B cell (primary cell): ENCODE results near the gene TRAP1. TPM values are rescaled to one million over a fixed set of nuclear protein-coding genes. Genes with fewer than 3 reads are reported as not detected.

Experiments
- ATAC-seq: fragments of 200-7000 bp; cut with Tn5 transposase; one replicate; pipeline ENCODE4 v1.10.0; 2021; ENCODE audit warnings: low read depth, mild to moderate bottlenecking, moderate number of reproducible peaks, moderate library complexity
- CTCF ChIA-PET: fragments of 350-600 bp; sonication (Branson Sonifier 250); formaldehyde crosslinking; loops from one replicate; lab custom pipeline; 2021; ENCODE audit warnings: antibody characterized with exemption, inconsistent platforms; lab: Charles Lee
- POLR2A ChIA-PET: fragments of 350-600 bp; sonication (Branson Sonifier 250); formaldehyde crosslinking; loops from one replicate; lab custom pipeline; 2021; ENCODE audit warnings: antibody characterized with exemption; lab: Charles Lee
- DNase-seq: peaks from one replicate; pipeline ENCODE4 v3.0.0; 2013
- H2AFZ ChIP-seq: 2 replicates; pipeline ENCODE4 v1.6.1; 2012; ENCODE audit warnings: mild to moderate bottlenecking, low read depth, low read length; ENCODE audit not compliant: insufficient read depth, poor library complexity, severe bottlenecking
- H3K27ac ChIP-seq, 2 donors: 1 replicate in 1 of 2; 2 replicates in 1 of 2; pipeline ENCODE4 v1.5.1; 2012 to 2013; ENCODE audit warnings: low read length in 2 of 2, mild to moderate bottlenecking in 2 of 2, moderate library complexity in 1 of 2
- H3K27me3 ChIP-seq, 4 experiments: fragments of 200-600 bp in 1 of 4; sonication (generic) in 1 of 4; replicated peaks in 1 of 4; 1 replicate in 2 of 4; 2 replicates in 2 of 4; pipeline versions ENCODE4 v1.6.1 to v1.7.0; 2013 to 2016; ENCODE audit warnings: low read length in 3 of 4, mild to moderate bottlenecking in 2 of 4, mixed read lengths in 1 of 4, moderate library complexity in 1 of 4; ENCODE audit not compliant: insufficient read depth in 4 of 4, control insufficient read depth in 3 of 4; ENCODE audit errors: control extremely low read depth in 1 of 4
- H3K36me3 ChIP-seq, 2 experiments: replicated peaks in 1 of 2; 1 replicate in 1 of 2; 2 replicates in 1 of 2; pipeline versions ENCODE4 v1.6.1 to v1.7.1; 2013; ENCODE audit warnings: low read length in 1 of 2; ENCODE audit not compliant: insufficient read depth in 2 of 2, control insufficient read depth in 1 of 2; ENCODE audit errors: control extremely low read depth in 1 of 2, extremely low read depth in 1 of 2
- H3K4me1 ChIP-seq, 2 donors: fragments of 200-600 bp in 1 of 2; sonication (generic) in 1 of 2; 1 replicate in 1 of 2; 2 replicates in 1 of 2; pipeline versions ENCODE4 v1.5.1 to v1.6.1; 2013 to 2017; ENCODE audit warnings: low read length in 2 of 2; ENCODE audit not compliant: control insufficient read depth in 2 of 2, insufficient read depth in 2 of 2
- H3K4me2 ChIP-seq: replicated peaks from 2 replicates; pipeline ENCODE3; 2012; ENCODE audit warnings: mild to moderate bottlenecking, low read depth, low read length; ENCODE audit not compliant: poor library complexity, severe bottlenecking
- H3K4me3 ChIP-seq, 5 experiments: fragments of 200-600 bp in 1 of 5; sonication (generic) in 1 of 5; 1 replicate in 3 of 5; 2 replicates in 2 of 5; pipeline versions ENCODE4 v1.5.1 to v1.7.0; 2011 to 2016; ENCODE audit warnings: low read length in 4 of 5, mild to moderate bottlenecking in 4 of 5, low read depth in 2 of 5, control low read depth in 1 of 5, moderate library complexity in 1 of 5; ENCODE audit not compliant: insufficient read depth in 1 of 5; ENCODE audit errors: control extremely low read depth in 1 of 5, extremely low read depth in 1 of 5
- H3K79me2 ChIP-seq: fragments of 200-600 bp; sonication (generic); one replicate; pipeline ENCODE4 v1.6.0; 2016; ENCODE audit warnings: low read length; ENCODE audit not compliant: control insufficient read depth, insufficient read depth
- H3K9ac ChIP-seq: fragments of 200-600 bp; sonication (generic); 2 replicates; pipeline ENCODE4 v1.6.1; 2017; ENCODE audit warnings: mild to moderate bottlenecking, low read length, moderate library complexity
- H3K9me3 ChIP-seq, 3 donors: one replicate each; pipeline versions ENCODE4 v1.6.1 to v1.7.1; 2013; ENCODE audit warnings: low read length in 2 of 3; ENCODE audit not compliant: control insufficient read depth in 2 of 3, insufficient read depth in 1 of 3; ENCODE audit errors: control extremely low read depth in 1 of 3
- H4K20me1 ChIP-seq: 2 replicates; pipeline ENCODE4 v1.6.0; 2012; ENCODE audit warnings: mild to moderate bottlenecking, low read length; ENCODE audit not compliant: insufficient read depth, control insufficient read depth, poor library complexity, severe bottlenecking
- H3K27ac Mint-ChIP-seq: one replicate; pipeline ENCODE4 v1.8.0; 2021; ENCODE audit warnings: mixed read lengths
- H3K27me3 Mint-ChIP-seq: one replicate; pipeline ENCODE4 v1.8.0; 2021; ENCODE audit warnings: mixed read lengths
- H3K4me1 Mint-ChIP-seq: one replicate; pipeline ENCODE4 v1.8.0; 2021; ENCODE audit warnings: mixed read lengths
- H3K4me3 Mint-ChIP-seq: one replicate; pipeline ENCODE4 v1.8.0; 2021; ENCODE audit warnings: mixed read lengths
- H3K9me3 Mint-ChIP-seq: one replicate; pipeline ENCODE4 v1.8.0; 2022; ENCODE audit warnings: mixed read lengths; ENCODE audit not compliant: insufficient read depth
- EZH2 ChIP-seq: IDR thresholded peaks from 2 replicates; pipeline ENCODE4 v1.6.1; 2012; ENCODE audit warnings: borderline replicate concordance, low read depth, mild to moderate bottlenecking, moderate library complexity, low read length; ENCODE audit not compliant: insufficient read depth, poor library complexity, severe bottlenecking
- WGBS: methylation state at CpG from one replicate; pipeline ENCODE4 v1.1.5; 2013; ENCODE audit warnings: missing lambda C conversion rate; ENCODE audit not compliant: insufficient coverage; 5-methylcytosine and 5-hydroxymethylcytosine counted together
- intact Hi-C: fragments of 100-400 bp; cut with micrococcal nuclease; formaldehyde crosslinking; loops from one replicate; pipeline ENCODE4 v1.10.0; 2022
- polyA plus RNA-seq: library from polyadenylated mRNA; depleted of rRNA; stranded (reverse); fragments of >200 nt; gene quantifications from 2 replicates; pipeline ENCODE4 v1.2.3, GENCODE V29; 2012
- total RNA-seq, 2 donors: library from RNA; stranded (reverse); fragments of 120-200 nt in 1 of 2; gene quantifications; 1 replicate in 1 of 2; 2 replicates in 1 of 2; pipeline versions ENCODE4 v1.2.3 to v1.2.4, GENCODE V29; 2013 to 2022
- TF ChIP-seq, protein P1 (sequence below): fragments of 200-600 bp; IDR thresholded peaks from one replicate; pipeline ENCODE4 v1.8.0; 2022; ENCODE audit warnings: antibody characterized with exemption, mild to moderate bottlenecking

Gene TRAP1
- total and polyA plus RNA-seq, 2 donors (not counting 1 experiment from before 2014, with no cell fraction given): 51.1 to 88.4 TPM

DNA sequence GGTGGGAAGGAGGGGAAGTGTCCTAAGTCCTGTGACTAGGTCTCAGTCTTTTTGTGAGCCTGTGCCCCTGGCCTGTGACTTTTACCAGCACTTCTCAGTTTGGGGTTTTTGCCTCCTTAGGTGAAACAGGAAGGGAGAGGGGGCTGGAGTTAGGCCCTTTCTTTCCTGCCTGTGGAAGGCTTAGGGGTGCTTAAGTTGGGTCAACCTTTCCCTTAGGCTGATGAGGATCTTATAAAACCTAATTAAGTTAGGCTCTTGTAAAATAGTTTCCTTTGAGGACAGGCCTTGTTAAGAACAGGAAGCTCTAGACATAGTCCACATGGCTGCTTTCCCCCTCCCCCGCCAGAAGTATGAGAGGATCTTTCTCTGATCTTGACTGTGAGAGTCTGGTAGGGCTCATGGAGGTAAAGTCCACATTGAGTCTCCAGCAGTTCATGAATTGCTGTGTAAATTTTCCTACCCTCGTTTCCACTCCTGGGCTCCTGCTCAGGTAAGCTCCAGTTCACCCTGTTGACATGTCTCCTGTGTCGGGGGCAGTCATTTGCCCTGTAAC is 79.9 kb downstream of the TRAP1 start:
- WGBS: no CpG with 5 or more reads among the region's 3 CpGs
- H3K27ac Mint-ChIP-seq: peak overlapping the region; percentile 86
- peak overlapping the region; percentile 67 to 74 for H3K27ac ChIP-seq
- no peak for TF ChIP-seq EZH2
- TF ChIP-seq, protein P1, sequence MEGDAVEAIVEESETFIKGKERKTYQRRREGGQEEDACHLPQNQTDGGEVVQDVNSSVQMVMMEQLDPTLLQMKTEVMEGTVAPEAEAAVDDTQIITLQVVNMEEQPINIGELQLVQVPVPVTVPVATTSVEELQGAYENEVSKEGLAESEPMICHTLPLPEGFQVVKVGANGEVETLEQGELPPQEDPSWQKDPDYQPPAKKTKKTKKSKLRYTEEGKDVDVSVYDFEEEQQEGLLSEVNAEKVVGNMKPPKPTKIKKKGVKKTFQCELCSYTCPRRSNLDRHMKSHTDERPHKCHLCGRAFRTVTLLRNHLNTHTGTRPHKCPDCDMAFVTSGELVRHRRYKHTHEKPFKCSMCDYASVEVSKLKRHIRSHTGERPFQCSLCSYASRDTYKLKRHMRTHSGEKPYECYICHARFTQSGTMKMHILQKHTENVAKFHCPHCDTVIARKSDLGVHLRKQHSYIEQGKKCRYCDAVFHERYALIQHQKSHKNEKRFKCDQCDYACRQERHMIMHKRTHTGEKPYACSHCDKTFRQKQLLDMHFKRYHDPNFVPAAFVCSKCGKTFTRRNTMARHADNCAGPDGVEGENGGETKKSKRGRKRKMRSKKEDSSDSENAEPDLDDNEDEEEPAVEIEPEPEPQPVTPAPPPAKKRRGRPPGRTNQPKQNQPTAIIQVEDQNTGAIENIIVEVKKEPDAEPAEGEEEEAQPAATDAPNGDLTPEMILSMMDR: no peak
- H3K27me3 Mint-ChIP-seq: no peaks in the 10 kb centered on the region
- DNase-seq: peak; percentile 53
- no peaks in the 10 kb centered on the region for H3K9me3 ChIP-seq
- no peak overlapping the region for H3K4me3 ChIP-seq
- POLR2A ChIA-PET: interaction anchor here (0.7 kb wide), 1 partner anchor 75 kb away, joined by 3 read pairs; no protein-coding TSS in a partner anchor
- H3K9ac ChIP-seq: peak overlapping the region; percentile 12
- H3K4me1 ChIP-seq: peaks cover 13 to 27% of the 10 kb centered on the region in 2 donors
- ATAC-seq: peak; percentile 47
- peaks cover 91% of the 10 kb centered on the region for H3K79me2 ChIP-seq
- no peaks in the 10 kb centered on the region for H3K9me3 Mint-ChIP-seq
- peaks cover 0 to 22% of the 10 kb centered on the region in 2 experiments for H3K36me3 ChIP-seq
- peak overlapping the region; percentile 32 for H3K4me2 ChIP-seq
- intact Hi-C loops: no loop called here
- no peaks in the 10 kb centered on the region for H4K20me1 ChIP-seq
- CTCF ChIA-PET: interaction anchor here (0.7 to 1.2 kb wide), 4 partner anchors 11 to 89 kb away, joined by 3 to 4 read pairs (median 4); no protein-coding TSS in a partner anchor
- no peaks in the 10 kb centered on the region for H3K27me3 ChIP-seq
- H3K4me1 Mint-ChIP-seq: peaks cover 24% of the 10 kb centered on the region
- peak overlapping the region; percentile 21 for H3K4me3 Mint-ChIP-seq
- peak overlapping the region; percentile 69 for H2AFZ ChIP-seq
